ENCODE measurements around the gene RNASE8. TPM values are rescaled to one million over a fixed set of nuclear protein-coding genes. Genes with fewer than 3 reads are reported as not detected.

RNASE8 gene
- total RNA-seq, 1 donor from 2014 or later = not detected

DNA sequence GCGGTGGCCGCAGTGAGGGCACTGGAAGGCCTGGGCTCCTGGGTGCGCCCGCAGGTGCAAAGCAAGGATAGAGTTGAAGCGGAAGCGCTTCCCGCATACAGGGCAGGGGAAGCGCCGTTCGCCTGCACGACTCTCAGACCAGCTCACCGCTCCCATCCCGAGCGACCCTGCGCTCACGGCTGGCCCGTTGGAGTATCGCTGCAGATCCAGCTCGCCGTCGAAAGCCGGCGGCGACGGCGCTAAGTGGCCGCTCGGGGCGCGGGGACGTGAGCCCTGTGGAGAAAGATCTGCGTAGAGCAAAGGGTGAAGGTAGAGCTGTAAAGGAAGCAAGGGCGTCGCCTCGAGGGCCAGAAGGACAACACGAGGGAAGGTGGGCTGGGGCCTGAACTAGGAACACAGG lies 35.4 kb downstream of the RNASE8 start:
- H3F3A ChIP-seq (ENCODE audit: low read depth) = peaks cover 88% of the 10 kb centered on the region
- peaks cover 5% of the 10 kb centered on the region for H3K36me3 ChIP-seq
- peaks cover 80% of the 10 kb centered on the region for H4K20me1 ChIP-seq (ENCODE audit: low read depth)
- no peak overlapping the region for H2AFZ ChIP-seq (replicated peaks)
- H3K79me2 ChIP-seq (ENCODE audit: low read depth) = peaks cover 77% of the 10 kb centered on the region
- TF ChIP-seq, protein P1, sequence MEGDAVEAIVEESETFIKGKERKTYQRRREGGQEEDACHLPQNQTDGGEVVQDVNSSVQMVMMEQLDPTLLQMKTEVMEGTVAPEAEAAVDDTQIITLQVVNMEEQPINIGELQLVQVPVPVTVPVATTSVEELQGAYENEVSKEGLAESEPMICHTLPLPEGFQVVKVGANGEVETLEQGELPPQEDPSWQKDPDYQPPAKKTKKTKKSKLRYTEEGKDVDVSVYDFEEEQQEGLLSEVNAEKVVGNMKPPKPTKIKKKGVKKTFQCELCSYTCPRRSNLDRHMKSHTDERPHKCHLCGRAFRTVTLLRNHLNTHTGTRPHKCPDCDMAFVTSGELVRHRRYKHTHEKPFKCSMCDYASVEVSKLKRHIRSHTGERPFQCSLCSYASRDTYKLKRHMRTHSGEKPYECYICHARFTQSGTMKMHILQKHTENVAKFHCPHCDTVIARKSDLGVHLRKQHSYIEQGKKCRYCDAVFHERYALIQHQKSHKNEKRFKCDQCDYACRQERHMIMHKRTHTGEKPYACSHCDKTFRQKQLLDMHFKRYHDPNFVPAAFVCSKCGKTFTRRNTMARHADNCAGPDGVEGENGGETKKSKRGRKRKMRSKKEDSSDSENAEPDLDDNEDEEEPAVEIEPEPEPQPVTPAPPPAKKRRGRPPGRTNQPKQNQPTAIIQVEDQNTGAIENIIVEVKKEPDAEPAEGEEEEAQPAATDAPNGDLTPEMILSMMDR (IDR thresholded peaks at IDR 0.05) = no peak
- TF ChIP-seq EZH2 (IDR thresholded peaks at IDR 0.05) (no peak), EZH2phosphoT487 (IDR thresholded peaks at IDR 0.05) (no peak)
- Mint-ChIP-seq H3K9me3 (peaks cover 4% of the 10 kb centered on the region), H3K27ac (peak overlapping the region; percentile 97), H3K27me3 (ENCODE audit: insufficient read depth, low read depth) (peaks cover 22% of the 10 kb centered on the region), H3K36me3 (peaks cover 30% of the 10 kb centered on the region), H3K4me1 (peaks cover 68% of the 10 kb centered on the region), H3K4me3 (peak overlapping the region; percentile 95)
- H3K4me1 ChIP-seq = peaks cover 52% of the 10 kb centered on the region
- peaks cover 3% of the 10 kb centered on the region for H3K27me3 ChIP-seq
- peak overlapping the region; percentile 100 for H3K27ac ChIP-seq
- H3K4me2 ChIP-seq = peak overlapping the region; percentile 87
- no peak overlapping the region for H3K9ac ChIP-seq
- H3K9me3 ChIP-seq (ENCODE audit: low read depth) = no peaks in the 10 kb centered on the region
- DNase-seq (ENCODE audit: low spot score) = no peak
- peak overlapping the region; percentile 53 for H3K4me3 ChIP-seq

DNA sequence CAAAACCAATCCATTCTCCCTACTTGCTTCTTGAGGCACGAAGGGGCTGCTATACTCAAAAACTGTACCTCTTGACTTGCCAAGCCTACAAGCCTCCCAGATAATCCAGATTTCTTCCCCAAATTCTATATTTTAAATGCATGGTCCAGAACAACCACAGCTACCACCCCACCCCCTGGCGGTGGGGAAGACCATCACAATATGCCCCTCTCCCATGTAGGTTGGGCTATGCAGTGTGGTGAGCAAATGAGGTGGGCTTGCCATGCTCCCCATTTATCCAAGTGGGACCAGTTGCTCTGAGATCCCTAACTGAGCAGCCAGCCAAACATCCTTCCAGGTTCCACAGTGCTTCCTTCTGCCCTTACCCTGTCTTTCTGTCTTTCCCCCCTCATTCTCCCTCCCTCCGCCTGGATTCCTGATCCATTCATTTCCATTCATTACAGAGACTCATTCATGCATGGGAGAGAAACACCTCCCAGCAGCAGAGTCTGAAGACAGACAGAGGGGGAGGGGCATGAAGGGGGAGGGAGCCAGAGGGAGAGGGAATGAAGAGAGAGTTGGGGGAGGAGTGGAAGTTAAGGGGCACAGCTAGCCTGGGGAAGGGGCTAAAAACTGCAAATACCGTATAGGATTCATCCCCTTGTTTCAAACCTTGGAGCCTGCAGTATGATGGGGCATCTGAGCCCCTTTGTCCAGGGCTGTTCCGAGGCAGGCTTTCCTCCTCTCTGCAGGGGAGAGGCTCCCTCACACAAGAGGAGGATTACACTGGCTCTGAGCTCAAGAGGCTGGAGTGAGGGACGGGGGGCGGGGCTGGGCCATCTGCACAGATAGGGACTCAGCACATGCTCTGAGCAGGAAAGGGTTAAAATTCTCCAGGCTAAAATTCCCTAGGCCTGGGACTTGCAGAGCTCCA lies 36.4 kb downstream of the RNASE8 start:
- Histone ChIP-seq H2AFZ (replicated peaks) (no peak overlapping the region), H3K4me1 (peaks cover 52% of the 10 kb centered on the region), H3K27me3 (peaks cover 3% of the 10 kb centered on the region), H3K79me2 (ENCODE audit: low read depth) (peaks cover 84% of the 10 kb centered on the region), H3K4me2 (peak overlapping the region; percentile 87), H3K27ac (peak overlapping the region; percentile 100), H4K20me1 (ENCODE audit: low read depth) (peaks cover 70% of the 10 kb centered on the region), H3K36me3 (peaks cover 5% of the 10 kb centered on the region), H3K9me3 (ENCODE audit: low read depth) (no peaks in the 10 kb centered on the region), H3K9ac (no peak overlapping the region), H3F3A (ENCODE audit: low read depth) (peaks cover 84% of the 10 kb centered on the region), H3K4me3 (peak overlapping the region; percentile 53)
- peaks cover 23% of the 10 kb centered on the region for H3K36me3 Mint-ChIP-seq
- peak overlapping the region; percentile 95 for H3K4me3 Mint-ChIP-seq
- H3K27ac Mint-ChIP-seq = peak overlapping the region; percentile 97
- peaks cover 23% of the 10 kb centered on the region for H3K27me3 Mint-ChIP-seq (ENCODE audit: insufficient read depth, low read depth)
- H3K9me3 Mint-ChIP-seq = peaks cover 4% of the 10 kb centered on the region
- TF ChIP-seq, protein P1 (IDR thresholded peaks at IDR 0.05) = peak; percentile 66
- no peak for TF ChIP-seq EZH2 (IDR thresholded peaks at IDR 0.05)
- TF ChIP-seq EZH2phosphoT487 (IDR thresholded peaks at IDR 0.05) = no peak
- peak; percentile 98 for DNase-seq (ENCODE audit: low spot score)
- H3K4me1 Mint-ChIP-seq = peaks cover 63% of the 10 kb centered on the region

DNA sequence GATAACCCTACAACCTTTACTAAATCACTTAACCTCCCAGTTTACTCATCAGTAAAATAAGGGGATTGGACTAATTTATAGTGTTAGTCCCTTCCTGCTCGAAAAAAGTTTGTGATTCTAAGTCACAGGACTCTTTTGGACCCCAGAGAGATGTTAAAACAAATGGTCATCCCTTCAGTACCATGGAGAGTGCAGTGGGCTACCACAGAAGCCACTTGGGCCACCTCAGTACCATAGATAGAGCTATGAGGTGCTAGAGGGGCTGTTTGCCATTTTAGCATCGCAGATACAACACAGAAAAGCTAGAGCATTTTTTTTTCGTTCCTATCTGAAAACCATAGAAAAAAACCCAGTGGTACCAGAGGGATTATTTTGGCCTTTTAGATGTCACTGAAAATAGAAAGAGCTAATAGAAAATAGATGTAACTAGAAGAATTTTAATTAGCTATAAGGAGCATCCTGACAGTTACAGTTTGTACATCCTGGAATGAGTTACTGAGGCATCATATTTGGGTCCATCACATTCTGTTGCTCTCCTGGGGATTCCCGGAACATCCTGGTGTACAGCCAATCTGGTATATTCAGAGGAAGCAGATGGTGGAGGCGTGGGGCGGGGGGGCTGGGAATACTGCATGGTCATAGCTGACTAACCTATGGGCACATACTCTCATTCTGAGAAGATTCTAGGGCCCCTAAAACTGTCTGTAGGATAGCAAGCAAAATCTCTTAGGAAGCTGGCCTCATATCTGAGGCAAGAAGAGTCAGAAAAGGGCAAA lies 38.0 kb downstream of the RNASE8 start:
- H3K4me1 ChIP-seq = peaks cover 62% of the 10 kb centered on the region
- H3K4me2 ChIP-seq = peak overlapping the region; percentile 87
- peaks cover 78% of the 10 kb centered on the region for H3F3A ChIP-seq (ENCODE audit: low read depth)
- H3K27me3 Mint-ChIP-seq (ENCODE audit: insufficient read depth, low read depth) = peaks cover 16% of the 10 kb centered on the region
- peaks cover 3% of the 10 kb centered on the region for H3K27me3 ChIP-seq
- peak; percentile 78 for DNase-seq (ENCODE audit: low spot score)
- peaks cover 2% of the 10 kb centered on the region for H3K9me3 Mint-ChIP-seq
- H3K36me3 Mint-ChIP-seq = peaks cover 16% of the 10 kb centered on the region
- H3K36me3 ChIP-seq = peaks cover 5% of the 10 kb centered on the region
- H3K27ac Mint-ChIP-seq = peak overlapping the region; percentile 98
- H3K4me1 Mint-ChIP-seq = peaks cover 69% of the 10 kb centered on the region
- H3K9me3 ChIP-seq (ENCODE audit: low read depth) = no peaks in the 10 kb centered on the region
- no peak overlapping the region for H2AFZ ChIP-seq (replicated peaks)
- H3K9ac ChIP-seq = no peak overlapping the region
- H3K27ac ChIP-seq = peak overlapping the region; percentile 91
- TF ChIP-seq EZH2phosphoT487 (IDR thresholded peaks at IDR 0.05) (no peak), EZH2 (IDR thresholded peaks at IDR 0.05) (no peak)
- TF ChIP-seq, protein P1 (IDR thresholded peaks at IDR 0.05) = no peak
- peak overlapping the region; percentile 95 for H3K4me3 Mint-ChIP-seq
- peaks cover 88% of the 10 kb centered on the region for H3K79me2 ChIP-seq (ENCODE audit: low read depth)
- peaks cover 55% of the 10 kb centered on the region for H4K20me1 ChIP-seq (ENCODE audit: low read depth)
- peak overlapping the region; percentile 83 for H3K4me3 ChIP-seq

Data from neural progenitor cell (in vitro differentiated cells).